Measurements from ENCODE around the gene SNRNP35. TPM values are rescaled to one million over a fixed set of nuclear protein-coding genes. Genes with fewer than 3 reads are reported as not detected.
"Not testable (repeated sequence)": the region's sequence is repeated elsewhere in the genome, so short reads cannot be mapped to it uniquely, and the experiment has no call there.

The SNRNP35 gene
- total RNA-seq, 2 donors from 2014 or later: 38.2 to 42.3 TPM

GRCh38 chr12:123502163-123502704 lies 44.3 kb downstream of the SNRNP35 start:
- H3K27ac Mint-ChIP-seq: no peak overlapping the region
- ATAC-seq (replicated peaks in 1 of 2) (no peak), DNase-seq (no peak)
- H3K9me3 Mint-ChIP-seq: no peaks in the 10 kb centered on the region
- H3K4me1 Mint-ChIP-seq (ENCODE audit: low read depth): no peaks in the 10 kb centered on the region
- H3K27me3 Mint-ChIP-seq (ENCODE audit: low read depth): no peaks in the 10 kb centered on the region
- H3K4me3 Mint-ChIP-seq: no peak overlapping the region
- no peaks in the 10 kb centered on the region for H3K36me3 Mint-ChIP-seq (ENCODE audit: insufficient read depth in 2 of 2)

- DNase-seq (no peak), ATAC-seq (replicated peaks in 1 of 2) (no peak)
- Mint-ChIP-seq H3K36me3 (ENCODE audit: insufficient read depth in 2 of 2) (no peaks in the 10 kb centered on the region), H3K27ac (no peak overlapping the region), H3K9me3 (no peaks in the 10 kb centered on the region), H3K4me3 (no peak overlapping the region), H3K4me1 (ENCODE audit: low read depth) (no peaks in the 10 kb centered on the region), H3K27me3 (ENCODE audit: low read depth) (no peaks in the 10 kb centered on the region)
Measured at GRCh38 chr12:123506059-123506842, 48.3 kb downstream of the SNRNP35 start.

GRCh38 chr12:123506843-123507236 lies 48.9 kb downstream of the SNRNP35 start:
- DNase-seq: no peak
- H3K9me3 Mint-ChIP-seq: no peaks in the 10 kb centered on the region
- H3K27me3 Mint-ChIP-seq (ENCODE audit: low read depth): no peaks in the 10 kb centered on the region
- H3K4me1 Mint-ChIP-seq (ENCODE audit: low read depth): no peaks in the 10 kb centered on the region
- no peak overlapping the region for H3K4me3 Mint-ChIP-seq
- ATAC-seq (replicated peaks in 1 of 2): no peak
- no peaks in the 10 kb centered on the region for H3K36me3 Mint-ChIP-seq (ENCODE audit: insufficient read depth in 2 of 2)
- no peak overlapping the region for H3K27ac Mint-ChIP-seq

- H3K36me3 Mint-ChIP-seq (ENCODE audit: insufficient read depth in 2 of 2): no peaks in the 10 kb centered on the region
- no peaks in the 10 kb centered on the region for H3K9me3 Mint-ChIP-seq
- H3K27me3 Mint-ChIP-seq (ENCODE audit: low read depth): no peaks in the 10 kb centered on the region
- ATAC-seq (replicated peaks in 1 of 2) (no peak), DNase-seq (no peak)
- H3K4me3 Mint-ChIP-seq: no peak overlapping the region
- no peak overlapping the region for H3K27ac Mint-ChIP-seq
- H3K4me1 Mint-ChIP-seq (ENCODE audit: low read depth): no peaks in the 10 kb centered on the region
Measured at GRCh38 chr12:123512838-123513665, 55.1 kb downstream of the SNRNP35 start.

- H3K4me3 Mint-ChIP-seq: no peak overlapping the region
Measured at GRCh38 chr12:123513805-123514204, 55.9 kb downstream of the SNRNP35 start.

GRCh38 chr12:123514582-123515221 lies 56.8 kb downstream of the SNRNP35 start:
- not testable (repeated sequence) for H3K4me1 Mint-ChIP-seq (ENCODE audit: low read depth); DNase-seq; H3K4me3 Mint-ChIP-seq; H3K27ac Mint-ChIP-seq; H3K27me3 Mint-ChIP-seq (ENCODE audit: low read depth); H3K9me3 Mint-ChIP-seq; H3K36me3 Mint-ChIP-seq (ENCODE audit: insufficient read depth in 2 of 2); ATAC-seq (replicated peaks in 1 of 2)

More at GRCh38 chr12:123513805-123514204, 55.9 kb downstream of the SNRNP35 start:
- ATAC-seq (replicated peaks in 1 of 2) (no peak), DNase-seq (no peak)
- no peak overlapping the region for H3K27ac Mint-ChIP-seq
- H3K9me3 Mint-ChIP-seq: no peaks in the 10 kb centered on the region
- no peaks in the 10 kb centered on the region for H3K36me3 Mint-ChIP-seq (ENCODE audit: insufficient read depth in 2 of 2)
- no peaks in the 10 kb centered on the region for H3K27me3 Mint-ChIP-seq (ENCODE audit: low read depth)
- H3K4me1 Mint-ChIP-seq (ENCODE audit: low read depth): no peaks in the 10 kb centered on the region

GRCh38 chr12:123516216-123516780 lies 58.4 kb downstream of the SNRNP35 start:
- H3K36me3 Mint-ChIP-seq (ENCODE audit: insufficient read depth in 2 of 2): no peaks in the 10 kb centered on the region
- ATAC-seq (replicated peaks in 1 of 2) (no peak), DNase-seq (no peak)
- H3K27ac Mint-ChIP-seq: no peak overlapping the region
- H3K9me3 Mint-ChIP-seq: no peaks in the 10 kb centered on the region
- H3K4me3 Mint-ChIP-seq: no peak overlapping the region
- no peaks in the 10 kb centered on the region for H3K27me3 Mint-ChIP-seq (ENCODE audit: low read depth)
- H3K4me1 Mint-ChIP-seq (ENCODE audit: low read depth): no peaks in the 10 kb centered on the region

Other genes starting within 250 kb of the SNRNP35 start
- 100 to 1,000 TPM; 104 to 121 TPM for gene MPHOSPH9, start 225.0 kb upstream of the SNRNP35 start, total RNA-seq
- 10 to 100 TPM; 34.0 to 36.6 TPM for gene MTRFR, start 224.7 kb upstream of the SNRNP35 start, total RNA-seq
- 10 to 100 TPM; 37.8 to 40.0 TPM for gene CDK2AP1, start 186.3 kb upstream of the SNRNP35 start, total RNA-seq
- gene SBNO1, start 93.3 kb upstream of the SNRNP35 start, total RNA-seq: 10 to 100 TPM; 38.5 to 41.6 TPM
- 10 to 100 TPM; 67.4 to 83.7 TPM for gene KMT5A, start 74.0 kb upstream of the SNRNP35 start, total RNA-seq
- gene RILPL2, start 21.5 kb upstream of the SNRNP35 start, total RNA-seq: 10 to 100 TPM; 13.6 to 13.9 TPM
- 1 to 10 TPM; 5.4 TPM for gene RILPL1, start 75.6 kb downstream of the SNRNP35 start, total RNA-seq
- gene TMED2, start 126.4 kb downstream of the SNRNP35 start, total RNA-seq: 100 to 1,000 TPM; 177 to 192 TPM
- 10 to 100 TPM; 25.6 to 36.2 TPM for gene DDX55, start 144.0 kb downstream of the SNRNP35 start, total RNA-seq
- 10 to 100 TPM; 58.1 to 76.7 TPM for gene EIF2B1, start 175.5 kb downstream of the SNRNP35 start, total RNA-seq
- 10 to 100 TPM; 56.0 to 66.7 TPM for gene GTF2H3, start 175.7 kb downstream of the SNRNP35 start, total RNA-seq
- 1 to 10 TPM; 5.9 to 8.0 TPM for gene TCTN2, start 213.0 kb downstream of the SNRNP35 start, total RNA-seq

All from activated T-cell treated with anti-CD3 and anti-CD28 coated beads, Interleukin-2, amount 50 U/mL, for 72 hours (primary cell).